ENCODE data around the gene TRAF2.

The TRAF2 gene

DNA sequence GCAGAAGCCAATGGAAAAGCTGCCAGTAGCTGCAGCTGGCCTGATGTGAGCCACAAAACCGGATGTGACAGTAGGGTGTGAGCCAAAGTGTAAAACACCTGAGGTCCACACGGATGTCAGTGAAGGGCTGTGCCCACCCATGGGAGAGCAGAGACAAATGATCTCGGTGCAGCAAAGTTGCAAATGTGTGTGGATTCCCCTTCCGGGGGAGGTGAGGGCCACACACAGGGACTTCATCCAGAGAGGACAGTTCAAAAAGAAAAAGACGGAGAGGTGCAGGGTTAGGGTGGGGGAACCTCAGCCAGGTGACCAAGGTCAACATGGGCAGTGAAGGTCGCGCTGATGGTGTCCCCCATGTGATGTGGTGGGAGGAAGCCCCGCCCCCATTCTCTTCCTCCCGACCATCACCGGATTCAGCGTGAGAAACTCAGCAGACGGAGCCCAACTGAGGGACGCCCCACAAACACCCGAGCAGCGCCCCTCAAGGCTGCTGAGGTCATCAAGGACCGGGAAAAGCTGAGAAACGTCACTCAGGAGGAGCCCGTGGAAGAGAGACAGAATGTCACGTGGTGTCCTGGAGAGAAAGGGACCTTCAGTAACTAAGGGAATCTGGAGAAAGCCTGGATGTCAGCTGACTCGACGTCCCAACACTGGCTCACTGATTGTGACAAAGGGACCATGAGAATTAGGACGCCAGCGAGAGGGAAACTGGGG is 79.6 kb downstream of the TRAF2 start:
- DNase-seq, result no peak

DNA sequence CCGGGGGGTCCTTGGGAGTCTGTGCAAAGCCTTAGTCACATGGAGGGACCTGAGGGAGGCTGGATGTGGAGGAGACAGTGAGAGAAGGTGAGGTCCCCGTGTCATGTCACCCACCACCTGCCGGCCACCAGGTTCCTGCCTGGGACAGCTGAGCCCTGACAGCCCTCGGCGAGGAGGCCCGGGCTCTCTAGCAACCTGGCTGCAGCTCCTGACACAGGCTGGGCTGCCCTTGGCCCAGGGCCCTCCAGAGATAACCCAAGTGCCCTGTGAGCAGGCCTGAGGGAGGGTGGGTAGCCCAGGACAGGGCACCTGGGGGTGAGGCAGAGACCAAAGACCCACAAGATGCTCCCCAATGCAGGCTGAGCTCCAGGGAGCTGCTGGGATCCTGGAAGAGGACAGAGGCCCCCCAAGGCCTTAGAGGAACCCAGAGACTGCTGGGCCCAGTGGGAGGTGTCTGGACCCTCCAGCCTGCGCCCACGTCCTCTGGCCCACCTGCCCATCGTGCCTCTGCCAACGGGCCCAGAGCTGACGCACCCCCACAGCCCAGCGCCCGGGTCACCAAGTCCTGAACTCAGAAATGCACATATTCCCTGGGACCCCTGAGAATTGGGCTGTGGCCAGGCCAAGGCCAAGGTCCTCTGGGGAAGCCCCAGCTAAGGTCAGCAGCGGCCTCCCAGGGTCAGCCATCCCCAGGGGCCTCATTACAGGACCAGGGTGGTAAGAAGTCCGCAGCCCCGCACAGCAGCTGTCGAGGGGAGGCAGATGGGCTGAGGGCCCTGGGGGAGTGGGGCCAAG is 82.2 kb downstream of the TRAF2 start:
- DNase-seq, result no peak

DNA sequence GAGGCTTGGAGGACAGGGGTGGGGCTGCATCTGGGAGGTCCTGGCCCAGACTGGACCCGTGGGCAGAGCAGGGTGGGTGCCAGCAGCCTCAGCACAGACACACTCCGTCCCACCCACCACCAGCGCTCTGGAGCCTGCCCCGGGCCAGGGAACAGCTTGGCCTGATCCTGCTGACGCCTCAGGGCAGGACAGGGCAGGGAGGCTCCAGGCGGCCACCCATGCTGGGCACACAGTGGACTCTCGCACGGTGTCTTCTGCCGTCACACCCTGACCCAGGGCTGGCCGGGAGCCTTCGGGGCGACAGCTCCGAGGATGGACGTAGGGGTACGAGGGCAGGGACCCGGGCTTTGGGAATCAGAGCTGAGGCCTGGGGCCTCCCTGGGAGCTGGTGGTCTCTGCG is 82.8 kb downstream of the TRAF2 start:
- no peak for DNase-seq

DNA sequence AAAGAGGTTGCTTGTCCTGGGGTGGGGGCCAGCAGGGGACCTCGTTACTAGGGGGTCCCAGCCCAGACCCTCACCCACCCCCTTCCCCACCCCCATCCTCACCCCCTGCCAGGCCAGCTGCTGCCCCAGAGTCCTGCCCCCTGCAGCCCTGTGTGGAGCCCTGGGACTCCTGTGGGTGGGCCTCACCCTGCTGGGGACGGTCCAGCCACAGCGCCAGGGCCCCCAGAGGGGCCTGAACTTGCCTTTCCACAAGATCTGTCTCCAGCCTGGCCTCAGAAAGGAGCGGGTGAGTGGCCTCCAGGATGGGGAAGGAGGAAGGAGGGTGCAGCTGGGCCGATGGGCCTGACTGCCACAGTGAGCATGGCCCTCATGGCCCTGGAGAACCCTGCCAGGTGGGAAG is 83.5 kb downstream of the TRAF2 start:
- no peak for DNase-seq

DNA sequence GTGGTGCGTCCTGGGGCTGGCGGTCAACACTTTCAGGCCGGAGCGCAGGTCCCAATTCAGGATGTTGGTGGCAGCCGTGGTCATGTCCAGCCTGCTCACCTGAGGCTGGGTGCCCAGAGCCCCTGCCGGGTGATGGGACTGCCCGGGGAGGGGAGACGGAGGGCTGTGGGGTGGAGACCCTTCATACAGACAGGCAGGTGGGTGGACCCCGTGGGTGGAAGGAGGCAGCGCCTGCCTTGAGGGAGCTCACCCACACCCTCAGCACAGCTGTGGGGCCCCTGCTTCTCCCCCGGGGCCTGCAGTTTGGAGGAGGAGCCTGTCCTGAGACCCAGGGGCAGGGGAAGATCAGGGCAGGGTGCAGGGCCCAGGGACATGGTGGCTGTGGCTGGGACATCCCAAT is 84.0 kb downstream of the TRAF2 start:
- no peak for DNase-seq

DNA sequence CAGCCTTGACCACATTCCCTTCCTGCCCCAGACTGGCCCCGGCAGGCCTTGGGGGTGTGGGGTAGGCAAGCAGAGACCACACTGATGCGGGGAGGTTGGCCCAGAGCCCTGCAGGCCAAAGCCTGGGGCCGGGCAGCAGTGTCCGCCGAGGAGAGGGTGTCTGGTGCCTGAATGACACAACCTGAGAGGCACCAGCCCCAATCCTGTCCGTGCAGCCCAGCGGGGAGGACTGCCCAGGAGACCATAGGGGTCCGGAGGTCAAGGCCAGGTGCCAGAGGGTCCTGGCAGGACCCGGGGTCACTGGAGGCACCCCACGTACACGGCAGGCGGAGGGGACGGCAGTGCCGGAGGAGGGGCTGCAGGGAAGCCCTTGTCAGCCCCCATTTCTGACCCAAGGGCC is 85.4 kb downstream of the TRAF2 start:
- no peak for DNase-seq

DNA sequence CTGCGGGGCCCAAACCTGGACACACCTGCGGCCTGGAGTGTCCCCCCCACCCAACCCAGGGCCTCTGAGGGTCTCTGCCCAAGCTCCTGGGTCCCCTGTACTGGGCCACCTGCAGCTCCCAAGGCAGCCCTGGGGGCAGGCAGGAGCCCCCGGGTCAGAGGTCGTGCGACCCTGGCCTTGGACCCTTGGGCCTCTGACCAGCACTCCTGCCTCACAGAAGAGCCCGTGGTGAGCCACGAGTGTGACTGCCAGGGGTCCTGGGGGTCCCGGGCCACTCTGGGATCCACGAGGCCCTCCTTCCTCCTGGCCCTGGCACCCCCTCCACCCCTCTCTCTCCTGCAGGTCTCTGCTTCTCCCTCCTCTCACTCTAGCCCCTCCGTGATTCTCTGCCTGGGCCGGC is 86.0 kb downstream of the TRAF2 start:
- no peak for DNase-seq

DNA sequence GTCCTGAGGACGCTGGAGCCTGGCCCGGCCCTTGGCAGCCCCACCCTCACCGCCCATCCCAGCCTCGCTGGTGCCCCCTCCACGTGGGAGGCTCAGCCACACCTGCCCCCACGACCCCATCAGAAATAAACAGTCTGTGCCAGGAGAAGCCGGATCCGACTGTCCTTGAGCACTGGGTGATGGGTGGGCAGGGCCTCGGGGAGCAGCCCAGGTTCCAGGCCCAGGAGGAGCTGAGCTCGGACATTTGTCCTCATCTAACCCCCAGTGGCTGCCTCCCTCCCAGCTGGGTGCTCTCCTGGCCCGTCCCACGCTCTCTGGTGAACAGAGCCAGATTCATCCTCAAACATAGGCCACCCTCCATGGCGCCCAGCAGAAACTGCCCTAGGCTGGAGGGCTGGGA is 86.4 kb downstream of the TRAF2 start:
- DNase-seq, result no peak

DNA sequence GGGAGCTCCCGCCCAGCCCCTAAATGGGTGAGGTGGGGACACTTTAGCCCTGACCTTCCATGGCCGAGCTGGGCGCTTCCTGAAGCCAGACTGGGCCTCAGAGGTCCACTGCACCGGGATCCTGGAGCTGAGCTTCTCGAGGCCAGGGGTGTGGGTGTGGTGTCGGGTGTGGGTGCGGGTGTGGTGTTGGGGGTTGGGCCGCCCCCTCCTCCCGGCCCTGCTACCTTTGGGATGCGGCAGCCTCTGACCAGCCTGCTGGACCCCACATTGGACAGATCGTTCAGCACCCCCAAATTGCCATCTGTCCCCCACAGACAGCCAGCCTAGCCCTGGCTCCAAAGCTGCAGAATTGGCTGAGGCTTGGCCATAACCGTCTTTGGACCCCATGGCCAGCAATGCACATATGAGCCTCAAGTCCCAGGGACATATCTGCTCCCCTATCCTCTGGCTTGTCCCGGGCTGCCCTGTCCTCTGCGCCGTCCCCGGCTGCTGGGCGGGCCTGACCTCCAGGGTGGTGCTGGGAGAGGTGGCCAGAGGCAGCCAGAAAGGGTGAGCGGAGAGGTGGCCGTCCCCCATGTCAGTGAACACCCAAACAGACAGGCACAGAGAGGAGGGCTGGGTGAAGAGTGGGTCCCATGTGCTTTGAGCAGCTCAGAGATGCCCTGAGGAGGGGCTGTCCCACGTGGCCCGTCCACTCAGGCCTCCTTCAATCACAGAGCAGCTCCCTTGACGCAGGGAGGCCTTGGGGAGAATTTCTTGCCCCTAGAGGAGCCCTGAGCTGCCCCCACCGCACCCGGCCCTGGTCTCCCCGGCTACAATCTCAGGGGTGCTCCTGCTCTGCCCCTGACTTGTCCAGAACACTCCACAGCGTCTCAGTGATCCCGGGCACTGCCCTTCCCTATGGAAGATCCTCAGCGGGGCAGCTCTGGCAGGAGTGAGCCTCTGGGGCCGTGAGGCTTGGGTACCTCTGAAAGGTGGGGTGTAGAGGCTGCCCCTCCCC is 87.6 kb downstream of the TRAF2 start:
- no peak for DNase-seq

DNA sequence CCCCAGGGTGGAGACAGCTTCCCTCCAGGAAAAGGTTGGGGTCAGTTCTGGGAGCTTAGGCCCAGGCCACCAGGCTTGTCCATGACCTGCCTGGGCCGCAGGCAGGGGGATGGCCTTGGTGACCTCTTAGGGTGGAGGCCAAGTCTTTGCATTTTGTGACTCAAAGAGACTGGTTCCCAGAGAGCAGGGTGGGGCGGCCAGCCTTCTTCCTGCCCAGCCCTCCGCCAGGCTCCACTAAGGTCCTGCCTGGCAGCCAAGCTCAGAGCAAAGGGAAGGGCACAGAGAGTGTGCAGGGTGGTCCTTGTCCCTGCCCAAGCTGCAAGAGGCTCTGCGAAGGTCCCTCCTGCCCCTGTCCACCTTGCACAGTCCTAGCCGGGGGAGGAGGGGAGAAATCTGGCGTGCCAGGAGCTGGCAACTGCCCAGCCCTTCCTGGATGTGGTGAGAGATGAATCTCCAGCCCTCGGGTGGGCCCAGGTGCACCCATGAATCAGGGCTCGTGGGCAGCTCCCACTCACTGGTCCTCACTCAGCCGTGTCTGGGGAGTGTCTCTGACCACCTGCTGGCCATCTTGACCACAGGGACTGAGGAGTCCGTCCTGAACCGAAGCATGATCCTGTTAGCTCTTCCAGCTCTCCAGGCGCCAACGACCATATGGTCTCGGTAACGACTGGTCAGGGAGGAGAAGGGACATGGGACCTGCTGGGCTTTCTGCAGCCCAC is 88.7 kb downstream of the TRAF2 start:
- DNase-seq, result no peak

DNA sequence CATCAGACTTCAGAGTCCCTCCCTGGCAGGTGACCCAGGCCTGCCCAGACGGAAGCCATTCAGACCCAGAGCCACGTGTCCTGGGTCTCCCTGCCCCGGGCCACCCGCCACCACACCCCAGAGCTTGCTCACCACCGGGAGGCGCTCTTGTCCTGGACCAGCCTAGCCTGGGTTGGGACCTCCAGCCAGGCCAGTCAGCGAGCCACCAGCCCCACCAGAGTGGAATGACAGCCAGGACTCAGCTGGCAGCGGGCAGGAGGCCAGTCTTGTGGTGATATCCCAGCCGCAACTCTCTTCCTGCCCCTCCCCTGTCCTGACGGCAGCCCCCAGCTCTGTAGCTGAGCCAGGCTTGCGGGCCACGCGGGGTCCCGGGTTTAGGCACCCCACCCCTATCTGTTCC is 89.3 kb downstream of the TRAF2 start:
- DNase-seq, result no peak

Measured in activated CD8-positive, alpha-beta memory T cell treated with anti-CD3 and anti-CD28 coated beads for 24 hours (primary cell).